ENCODE measurements around the gene HMGCS1. TPM values are rescaled to one million over a fixed set of nuclear protein-coding genes. Genes with fewer than 3 reads are reported as not detected.

The HMGCS1 gene
- total and polyA plus RNA-seq, 9 of the 15 experiments (the other 6 are each of a cell fraction or from before 2014, with no cell fraction given), result 43.7 to 337 (median 111) TPM

- TF ChIP-seq ZBTB40 (IDR thresholded peaks at IDR 0.05), result peak; percentile 35; the same call in 1 of the 2 replicates
- no peak for TF ChIP-seq ZBTB40 (CRISPR knock-in tag; IDR thresholded peaks at IDR 0.05)
- no peak for TF ChIP-seq MECOM (CRISPR knock-in tag; IDR thresholded peaks at IDR 0.05)
- no peak for TF ChIP-seq ZNF584 (CRISPR knock-in tag; IDR thresholded peaks at IDR 0.05; ENCODE audit: low read depth)
- peak; percentile 82 for TF ChIP-seq RREB1 (CRISPR knock-in tag; IDR thresholded peaks at IDR 0.05)
- no peak for TF ChIP-seq SIRT6 (IDR thresholded peaks at IDR 0.05; ENCODE audit: low read depth, low read length)
- TF ChIP-seq POLR2A (conservative IDR thresholded peaks at IDR 0.05), result peak; percentile 98
- TF ChIP-seq NCOA6 (IDR thresholded peaks at IDR 0.05), result no peak
- peak; percentile 81 for TF ChIP-seq SPI1 (IDR thresholded peaks at IDR 0.05; ENCODE audit: borderline replicate concordance, low read depth, low read length)
- no peak for TF ChIP-seq MBD1 (CRISPR knock-in tag; IDR thresholded peaks at IDR 0.05)
- TF ChIP-seq CBX3 (IDR thresholded peaks at IDR 0.05; ENCODE audit: borderline replicate concordance in 1 of 2, low read length in 2 of 2), result peak in 1 of 2 experiments; percentile 96; a peak in 2 of 3 replicates
These were observed at the start of gene HMGCS1 (continued) for GRCh38 chr5:43313035-43313853.
